Measurements from ENCODE around the gene SLC16A6.

- TF ChIP-seq CTCF (IDR thresholded peaks at IDR 0.05; ENCODE audit: poor library complexity, severe bottlenecking) (no peak), RAD21 (conservative IDR thresholded peaks at IDR 0.05) (no peak), POLR2AphosphoS5 (IDR thresholded peaks at IDR 0.05) (no peak)
Measured at GRCh38 chr17:68229619-68230018, 61.3 kb downstream of the SLC16A6 start.

Data from neural cell (in vitro differentiated cells).